ENCODE data around the gene MAGI3. TPM values are rescaled to one million over a fixed set of nuclear protein-coding genes. Genes with fewer than 3 reads are reported as not detected.
"Not testable (repeated sequence)": the region's sequence is repeated elsewhere in the genome, so short reads cannot be mapped to it uniquely, and the experiment has no call there.

The MAGI3 gene
- total RNA-seq, 1 donor from 2014 or later, result 70.5 TPM

DNA sequence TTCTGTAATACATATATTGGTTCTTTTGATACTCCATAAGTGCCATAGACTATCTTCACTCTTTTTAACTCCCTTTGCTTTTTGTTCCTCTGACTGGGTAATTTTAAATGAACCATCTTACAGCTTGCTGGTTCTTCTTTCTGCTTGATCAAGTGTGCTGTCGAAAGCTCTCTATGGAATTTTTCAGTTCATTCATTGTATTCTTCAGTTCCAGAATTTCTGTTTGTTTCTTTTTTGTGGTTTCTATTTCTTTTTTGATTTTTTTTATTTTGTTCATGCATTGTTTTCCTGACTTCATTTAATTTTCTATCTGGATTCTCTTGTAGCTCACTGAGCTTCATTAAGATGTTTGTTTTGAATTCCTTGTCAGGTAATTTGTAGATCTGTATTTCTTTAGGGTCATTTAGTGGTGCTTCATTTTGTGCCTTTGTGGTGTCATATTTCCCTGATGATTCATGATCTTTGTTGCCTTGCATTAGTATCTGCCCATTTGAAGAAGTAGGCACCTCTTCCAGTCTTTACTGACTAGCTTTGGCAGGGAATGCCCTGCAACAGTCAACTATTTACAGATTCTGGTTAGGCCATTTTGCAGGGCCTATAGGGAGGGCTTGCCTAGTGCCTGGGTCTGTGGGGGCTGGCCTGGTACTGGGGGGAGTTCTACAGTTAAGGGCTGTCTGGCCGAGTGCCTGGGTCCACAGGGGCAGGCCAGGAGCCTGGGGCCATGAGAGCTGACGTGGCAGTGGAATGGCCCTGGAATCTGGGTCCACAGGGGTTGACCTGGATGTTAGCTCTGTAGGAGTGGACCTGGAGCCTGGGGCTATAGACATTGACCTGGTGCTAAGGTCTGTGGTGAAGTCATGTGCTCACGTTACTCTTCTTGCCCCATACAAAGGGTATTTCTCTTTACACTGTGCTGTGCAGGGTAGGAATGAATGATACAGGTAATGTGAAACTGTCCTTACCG lies 89.7 kb downstream of the MAGI3 start:
- TF ChIP-seq CTCF (IDR thresholded peaks at IDR 0.05), result no peak
- Histone ChIP-seq H3K4me1 (no peaks in the 10 kb centered on the region), H3K36me3 (no peaks in the 10 kb centered on the region), H3K4me3 (no peak overlapping the region), H3K27me3 (no peaks in the 10 kb centered on the region), H3K9me3 (peaks cover 16% of the 10 kb centered on the region), H3K27ac (no peak overlapping the region)
- ATAC-seq (peak; percentile 19), DNase-seq (no peak)
- intact Hi-C loops (cut with DNase I), result no loop called here

DNA sequence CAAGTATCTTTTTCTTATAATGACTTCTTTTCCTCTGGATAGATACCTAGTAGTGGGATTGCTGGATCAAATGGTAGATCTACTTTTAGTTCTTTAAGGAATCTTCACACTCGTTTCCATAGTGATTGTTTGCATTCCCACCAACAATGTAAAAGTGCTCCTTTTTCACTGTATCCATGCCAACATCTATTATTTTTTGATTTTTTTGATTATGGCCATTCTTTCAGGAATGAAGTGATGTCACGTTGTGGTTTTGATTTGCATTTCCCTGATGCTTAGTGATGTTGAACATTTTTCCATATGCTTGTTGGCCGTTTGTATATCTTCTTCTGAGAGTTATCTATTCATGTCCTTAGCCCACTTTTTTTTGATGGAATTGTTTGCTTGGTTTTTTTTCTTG lies 94.8 kb downstream of the MAGI3 start:
- H3K27ac ChIP-seq; ATAC-seq; H3K27me3 ChIP-seq; H3K9me3 ChIP-seq; DNase-seq; intact Hi-C loops (cut with DNase I); H3K4me3 ChIP-seq; H3K36me3 ChIP-seq; H3K4me1 ChIP-seq: not testable (repeated sequence)

GRCh38 chr1:113488576-113489177 lies 98.4 kb downstream of the MAGI3 start:
- no peak for TF ChIP-seq CTCF (IDR thresholded peaks at IDR 0.05)
- no peaks in the 10 kb centered on the region for H3K36me3 ChIP-seq
- ATAC-seq (peak; percentile 41), DNase-seq (no peak)
- intact Hi-C loops (cut with DNase I), result no loop called here
- H3K27ac ChIP-seq, result no peak overlapping the region
- no peaks in the 10 kb centered on the region for H3K4me1 ChIP-seq
- H3K27me3 ChIP-seq, result no peaks in the 10 kb centered on the region
- H3K9me3 ChIP-seq, result peaks cover 10% of the 10 kb centered on the region
- no peak overlapping the region for H3K4me3 ChIP-seq

DNA sequence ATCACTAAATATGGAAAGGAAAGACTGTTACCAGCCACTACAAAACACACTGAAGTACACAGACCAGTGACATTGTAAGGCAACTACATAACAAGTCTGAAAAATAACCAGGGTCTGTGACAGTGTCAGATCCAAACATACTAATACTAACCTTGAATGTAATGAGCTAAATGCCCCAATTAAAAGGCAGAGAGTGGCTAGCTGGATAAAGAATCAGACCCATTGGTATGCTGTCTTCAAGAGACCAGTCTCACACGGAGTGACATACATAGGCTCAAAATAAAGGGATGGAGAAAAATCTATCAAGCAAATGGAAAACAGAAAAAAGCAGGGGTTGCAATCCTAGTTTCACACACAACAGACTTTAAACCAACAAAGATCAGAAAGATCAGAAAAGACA lies 100.1 kb downstream of the MAGI3 start:
- H3K27ac ChIP-seq, result no peak overlapping the region
- no peaks in the 10 kb centered on the region for H3K4me1 ChIP-seq
- peaks cover 17% of the 10 kb centered on the region for H3K9me3 ChIP-seq
- DNase-seq (no peak), ATAC-seq (no peak)
- no peaks in the 10 kb centered on the region for H3K27me3 ChIP-seq
- intact Hi-C loops (cut with DNase I), result no loop called here
- H3K36me3 ChIP-seq, result no peaks in the 10 kb centered on the region
- TF ChIP-seq CTCF (IDR thresholded peaks at IDR 0.05), result no peak
- no peak overlapping the region for H3K4me3 ChIP-seq

DNA sequence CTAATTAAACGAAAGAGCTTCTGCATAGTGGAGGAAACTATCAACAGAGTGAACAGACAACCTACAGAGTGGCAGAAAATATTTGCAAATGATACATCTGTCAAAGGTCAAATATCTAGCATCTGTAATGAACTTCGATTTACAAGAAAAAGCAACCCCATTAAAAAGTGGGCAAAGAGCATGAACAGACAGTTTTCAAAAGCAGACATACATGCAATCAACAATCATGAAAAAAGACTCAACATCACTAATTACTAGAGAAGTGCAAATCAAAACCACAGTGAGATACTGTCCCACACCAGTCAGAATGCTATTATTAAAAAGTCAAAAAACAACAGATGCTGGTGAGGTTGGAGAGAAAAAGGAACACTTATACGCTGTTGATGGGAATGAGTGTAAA lies 103.2 kb downstream of the MAGI3 start:
- H3K27me3 ChIP-seq, result no peaks in the 10 kb centered on the region
- intact Hi-C loops (cut with DNase I), result no loop called here
- peaks cover 10% of the 10 kb centered on the region for H3K9me3 ChIP-seq
- TF ChIP-seq CTCF (IDR thresholded peaks at IDR 0.05), result no peak
- DNase-seq (no peak), ATAC-seq (no peak)
- no peaks in the 10 kb centered on the region for H3K36me3 ChIP-seq
- no peak overlapping the region for H3K27ac ChIP-seq
- no peak overlapping the region for H3K4me3 ChIP-seq
- H3K4me1 ChIP-seq, result no peaks in the 10 kb centered on the region

GRCh38 chr1:113505357-113505756 lies 115.0 kb downstream of the MAGI3 start:
- ATAC-seq (no peak), DNase-seq (no peak)
- Histone ChIP-seq H3K27me3 (no peaks in the 10 kb centered on the region), H3K9me3 (peaks cover 1% of the 10 kb centered on the region), H3K4me3 (no peak overlapping the region), H3K27ac (no peak overlapping the region), H3K36me3 (no peaks in the 10 kb centered on the region), H3K4me1 (no peaks in the 10 kb centered on the region)
- intact Hi-C loops (cut with DNase I), result no loop called here
- no peak for TF ChIP-seq CTCF (IDR thresholded peaks at IDR 0.05)
